Sigmoid colon (tissue), 4 donors: ENCODE results near the gene HABP2.

ENCODE experiments used
- EP300 ChIP-seq, 4 donors: sonication (generic); formaldehyde crosslinking; IDR thresholded peaks; one replicate each; pipeline ENCODE4 v1.6.1; 2017; ENCODE audit warnings: antibody characterized with exemption in 4 of 4
- POLR2A ChIP-seq, 2 donors: fragments of 450-650 bp; IDR thresholded peaks; one replicate each; pipeline ENCODE4 v1.6.1; 2016; ENCODE audit warnings: antibody characterized with exemption in 2 of 2, mild to moderate bottlenecking in 2 of 2, moderate library complexity in 2 of 2
- POLR2AphosphoS5 ChIP-seq, 4 donors: sonication (generic); formaldehyde crosslinking; IDR thresholded peaks; one replicate each; pipeline ENCODE4 v1.6.1; 2017; ENCODE audit warnings: antibody characterized with exemption in 4 of 4
- TF ChIP-seq, protein P1 (sequence below), 4 experiments: fragments of 450-650 bp in 3 of 4; fragments of 200-600 bp in 1 of 4; IDR thresholded peaks; one replicate each; pipeline ENCODE4 v1.5.1; 2016 to 2019; ENCODE audit warnings: antibody characterized with exemption in 4 of 4, mild to moderate bottlenecking in 3 of 4, moderate library complexity in 2 of 4

DNA sequence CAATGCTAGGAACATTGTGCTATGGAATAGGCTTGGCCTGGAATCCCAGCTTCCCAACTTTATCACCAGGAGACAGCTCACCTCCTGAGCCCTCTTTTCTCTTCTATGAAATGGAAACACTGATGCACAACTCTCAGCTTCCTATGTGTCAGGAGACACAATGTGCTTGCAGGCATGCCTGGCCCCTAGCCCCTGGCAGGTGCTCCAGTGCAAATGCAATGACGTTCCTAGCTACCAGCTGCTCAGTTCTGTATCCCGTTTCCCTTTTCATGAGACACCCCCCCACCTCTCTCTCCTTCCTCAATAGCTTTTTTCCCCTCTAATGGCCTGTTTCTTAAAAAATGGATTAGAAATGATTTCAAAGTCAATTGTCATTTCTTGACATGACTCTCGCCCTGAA is 30.7 kb downstream of the HABP2 start:
- TF ChIP-seq, protein P1, sequence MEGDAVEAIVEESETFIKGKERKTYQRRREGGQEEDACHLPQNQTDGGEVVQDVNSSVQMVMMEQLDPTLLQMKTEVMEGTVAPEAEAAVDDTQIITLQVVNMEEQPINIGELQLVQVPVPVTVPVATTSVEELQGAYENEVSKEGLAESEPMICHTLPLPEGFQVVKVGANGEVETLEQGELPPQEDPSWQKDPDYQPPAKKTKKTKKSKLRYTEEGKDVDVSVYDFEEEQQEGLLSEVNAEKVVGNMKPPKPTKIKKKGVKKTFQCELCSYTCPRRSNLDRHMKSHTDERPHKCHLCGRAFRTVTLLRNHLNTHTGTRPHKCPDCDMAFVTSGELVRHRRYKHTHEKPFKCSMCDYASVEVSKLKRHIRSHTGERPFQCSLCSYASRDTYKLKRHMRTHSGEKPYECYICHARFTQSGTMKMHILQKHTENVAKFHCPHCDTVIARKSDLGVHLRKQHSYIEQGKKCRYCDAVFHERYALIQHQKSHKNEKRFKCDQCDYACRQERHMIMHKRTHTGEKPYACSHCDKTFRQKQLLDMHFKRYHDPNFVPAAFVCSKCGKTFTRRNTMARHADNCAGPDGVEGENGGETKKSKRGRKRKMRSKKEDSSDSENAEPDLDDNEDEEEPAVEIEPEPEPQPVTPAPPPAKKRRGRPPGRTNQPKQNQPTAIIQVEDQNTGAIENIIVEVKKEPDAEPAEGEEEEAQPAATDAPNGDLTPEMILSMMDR (IDR thresholded peaks at IDR 0.05) = no peak
- TF ChIP-seq POLR2A (IDR thresholded peaks at IDR 0.05) (no peak), EP300 (IDR thresholded peaks at IDR 0.05) (no peak), POLR2AphosphoS5 (IDR thresholded peaks at IDR 0.05) (no peak)
